ENCODE measurements around the gene TUBA4A.

TUBA4A gene

DNA sequence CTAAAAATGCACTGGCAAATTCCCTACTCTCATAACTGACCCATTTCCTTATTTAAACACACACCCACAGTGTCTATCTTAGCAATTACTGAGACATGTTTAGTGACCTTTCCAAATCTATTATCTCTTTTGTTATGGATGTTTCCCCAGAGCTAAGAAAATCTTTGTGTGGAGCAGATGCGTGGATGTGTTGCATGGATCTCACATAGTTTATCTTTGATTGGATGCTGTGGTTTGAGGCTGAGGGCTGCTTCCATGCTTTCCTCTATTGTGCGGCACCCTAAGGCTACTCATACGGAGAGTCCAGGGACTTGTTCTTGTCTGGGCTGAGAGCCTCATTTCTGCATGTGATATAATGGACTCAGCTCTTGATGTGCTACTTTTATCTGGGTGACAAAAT, 19.4 kb downstream of the TUBA4A start:
- DNase-seq (ENCODE audit: low spot score) = no peak

DNA sequence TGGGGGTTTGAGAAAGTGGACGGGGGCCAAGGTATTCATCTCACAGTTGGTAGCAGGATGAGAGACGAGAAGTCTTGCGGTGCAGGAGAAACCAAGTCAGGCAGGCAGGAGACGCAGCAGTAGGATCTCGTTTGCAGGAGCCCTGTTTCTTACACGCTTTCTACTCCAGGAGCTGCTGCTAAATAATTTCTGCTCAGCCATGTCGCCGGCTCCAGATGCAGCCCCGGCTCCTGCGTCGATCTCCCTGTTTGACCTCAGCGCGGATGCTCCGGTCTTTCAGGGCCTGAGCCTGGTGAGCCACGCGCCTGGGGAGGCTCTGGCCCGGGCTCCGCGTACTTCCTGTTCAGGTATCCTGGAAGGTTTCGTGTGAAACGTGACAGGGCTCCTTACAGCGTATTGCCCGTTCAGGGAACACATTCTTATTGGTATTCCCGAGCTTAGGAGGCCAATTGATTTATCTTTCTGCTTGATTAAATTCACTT, 23.6 kb downstream of the TUBA4A start:
- no peak for DNase-seq (ENCODE audit: low spot score)

DNA sequence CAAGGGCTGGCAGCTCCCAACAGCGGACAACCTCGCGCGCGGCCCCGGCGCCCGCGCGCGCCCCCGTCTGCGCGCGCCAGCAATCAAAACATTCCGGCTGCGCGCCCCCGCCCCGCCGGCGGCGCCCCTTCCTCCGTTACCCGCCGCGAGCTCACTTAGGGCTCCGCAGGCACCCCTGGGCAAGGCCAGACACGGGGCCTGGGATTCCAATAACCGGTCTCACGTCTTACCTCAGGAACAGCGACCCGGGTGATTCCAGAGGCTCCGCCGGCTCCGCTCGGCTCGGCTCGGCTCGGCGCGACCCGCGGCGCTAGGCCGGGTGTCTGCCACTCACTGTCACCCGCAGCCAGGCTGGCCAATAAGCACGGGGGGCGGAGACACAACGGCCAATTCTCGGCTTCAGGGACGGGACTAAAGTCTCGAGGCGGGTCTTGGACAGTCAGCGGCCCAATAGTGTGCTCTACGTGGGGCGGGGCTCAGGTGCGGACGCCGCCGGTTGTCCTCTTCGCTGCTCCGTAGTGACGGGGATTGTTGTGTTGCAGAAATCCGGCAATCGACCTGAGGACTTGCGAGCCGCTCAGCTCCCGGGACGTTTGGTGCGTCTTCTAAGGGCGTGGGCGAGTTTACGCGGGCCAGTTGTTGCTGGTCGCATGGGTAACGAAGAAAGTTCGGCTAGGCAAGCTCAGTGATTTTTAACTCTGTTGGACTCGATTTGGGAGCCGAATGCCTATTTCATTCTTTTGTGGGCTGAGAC, 24.2 kb downstream of the TUBA4A start, which contains the start of the genes ANKZF1 and ATG9A:
ANKZF1 (plus strand) TSS at position 502 of the 754 bp plus-strand sequence. CDS start 452 bp downstream, outside the sequence.
ATG9A (minus strand) TSS at position 332 of the 754 bp plus-strand sequence. CDS start 1,612 bp downstream, outside the sequence.
- DNase-seq (ENCODE audit: low spot score) = peak; percentile 99

DNA sequence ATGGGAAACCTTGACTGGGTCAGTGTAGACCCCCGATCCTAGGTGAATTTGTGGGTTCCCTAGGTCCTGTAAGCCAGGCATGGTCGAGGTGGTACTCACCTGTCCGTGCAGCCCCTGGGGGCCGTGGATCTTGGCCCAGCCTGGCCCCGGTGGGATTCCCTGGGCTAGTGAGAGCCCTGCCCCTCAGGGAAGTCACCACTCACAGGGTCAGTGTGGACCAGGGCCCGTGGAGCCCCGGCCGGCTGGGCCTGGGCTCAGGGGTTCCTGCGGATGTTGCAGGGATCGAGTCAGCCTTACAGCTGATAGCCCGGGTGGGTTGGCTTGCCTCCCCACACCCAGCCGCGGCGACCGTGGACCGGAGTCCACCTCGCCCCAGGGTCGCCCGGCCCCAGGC, 24.8 kb downstream of the TUBA4A start:
- no peak for DNase-seq (ENCODE audit: low spot score)

DNA sequence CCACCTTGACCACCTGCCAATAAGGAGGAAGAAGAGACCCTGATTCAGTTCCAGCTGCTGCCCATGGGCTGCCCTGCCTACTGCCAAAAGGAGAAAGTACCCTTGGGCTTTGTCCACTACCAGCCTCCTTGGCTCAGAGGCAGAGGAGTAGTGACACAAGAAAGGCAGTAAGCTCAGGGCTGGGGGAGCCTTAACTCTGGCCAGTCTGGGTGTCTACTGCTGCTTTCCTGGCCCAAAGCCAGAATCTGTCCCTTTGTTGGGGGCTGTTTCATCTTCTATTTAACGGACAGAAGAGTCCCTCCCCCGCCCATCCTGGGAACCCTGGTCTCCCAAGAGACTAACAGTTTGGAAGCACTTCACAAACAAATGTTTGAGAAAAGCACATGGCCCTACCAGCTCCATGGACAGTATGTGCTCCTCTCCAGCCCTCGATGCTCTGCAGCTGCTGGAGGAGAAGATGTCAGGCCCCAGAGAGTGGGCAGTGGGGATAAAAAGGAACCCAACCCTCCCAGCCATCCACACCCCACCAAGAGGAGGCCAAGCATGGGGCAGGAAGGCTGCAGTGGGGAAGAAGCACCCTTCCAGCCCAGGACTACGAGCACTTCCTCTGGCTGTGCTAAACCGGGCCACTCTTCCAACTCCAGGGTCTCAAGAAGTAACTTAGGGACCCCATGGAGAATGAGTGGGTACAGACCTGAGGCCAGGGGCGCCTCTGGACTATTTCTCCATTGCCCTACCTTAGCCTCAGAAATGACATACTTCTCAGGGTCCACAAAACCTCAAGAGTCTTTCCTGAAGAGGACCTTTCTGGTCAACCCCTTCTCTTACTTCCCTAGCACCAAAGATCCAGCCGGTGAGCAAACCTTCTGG, 25.4 kb downstream of the TUBA4A start:
- no peak for DNase-seq (ENCODE audit: low spot score)

DNA sequence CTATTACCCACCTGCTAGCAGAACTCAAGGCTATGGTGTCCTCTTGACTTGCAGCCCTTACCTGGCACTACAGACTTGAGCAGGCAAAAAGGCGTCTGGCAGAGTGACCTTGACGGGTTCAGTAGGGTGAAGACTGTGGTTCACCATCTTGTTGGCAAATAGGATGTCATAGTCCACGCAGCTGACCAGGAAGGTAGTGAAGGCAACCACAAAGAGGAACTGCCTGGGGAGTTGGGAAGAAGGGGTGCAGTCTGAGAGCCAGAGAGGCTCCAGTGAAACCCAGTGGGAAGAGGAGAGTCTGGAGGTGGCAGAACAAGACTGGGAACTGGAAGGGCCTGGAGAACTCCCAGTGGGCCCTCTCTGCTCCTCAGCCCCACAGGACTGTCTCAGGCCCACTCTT, 28.4 kb downstream of the TUBA4A start:
- DNase-seq (ENCODE audit: low spot score) = no peak

DNA sequence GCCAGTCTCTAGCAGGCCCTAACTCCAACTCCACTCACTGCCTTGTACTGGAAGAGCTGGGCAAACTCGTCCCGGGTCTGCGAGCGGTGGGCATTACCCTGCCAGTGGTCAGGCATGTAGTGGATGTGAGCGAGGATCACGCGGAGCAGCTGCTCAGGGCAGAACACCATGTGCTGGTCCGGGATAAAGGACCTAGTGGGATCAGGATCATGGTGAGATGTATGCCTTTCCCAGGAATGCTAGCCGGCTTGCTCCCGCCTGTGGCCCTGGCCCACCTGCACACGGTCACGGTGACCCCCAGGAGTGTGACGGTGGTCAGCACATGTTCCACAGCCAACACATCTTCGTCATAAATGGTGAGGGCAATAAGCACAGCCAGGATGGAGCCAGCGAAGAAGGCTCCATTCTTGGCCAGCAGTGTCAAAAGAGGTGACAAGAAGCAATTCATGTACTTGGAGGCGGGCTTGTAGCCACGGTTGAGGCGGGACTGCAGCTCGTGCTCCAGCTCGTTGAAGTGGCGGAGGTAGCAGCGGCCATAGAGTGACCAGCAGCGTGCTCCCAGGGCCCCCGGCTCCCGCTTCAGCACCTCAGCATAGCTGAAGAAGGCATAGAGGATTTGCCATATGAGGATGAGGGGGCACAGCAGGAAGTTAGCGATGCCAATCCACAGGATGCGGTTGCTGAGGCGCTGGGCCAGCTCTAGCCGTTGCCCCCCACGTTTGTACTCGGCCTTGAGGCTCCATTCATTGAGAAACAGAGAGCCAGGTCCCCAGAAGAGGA, 29.7 kb downstream of the TUBA4A start:
- no peak for DNase-seq (ENCODE audit: low spot score)

DNA sequence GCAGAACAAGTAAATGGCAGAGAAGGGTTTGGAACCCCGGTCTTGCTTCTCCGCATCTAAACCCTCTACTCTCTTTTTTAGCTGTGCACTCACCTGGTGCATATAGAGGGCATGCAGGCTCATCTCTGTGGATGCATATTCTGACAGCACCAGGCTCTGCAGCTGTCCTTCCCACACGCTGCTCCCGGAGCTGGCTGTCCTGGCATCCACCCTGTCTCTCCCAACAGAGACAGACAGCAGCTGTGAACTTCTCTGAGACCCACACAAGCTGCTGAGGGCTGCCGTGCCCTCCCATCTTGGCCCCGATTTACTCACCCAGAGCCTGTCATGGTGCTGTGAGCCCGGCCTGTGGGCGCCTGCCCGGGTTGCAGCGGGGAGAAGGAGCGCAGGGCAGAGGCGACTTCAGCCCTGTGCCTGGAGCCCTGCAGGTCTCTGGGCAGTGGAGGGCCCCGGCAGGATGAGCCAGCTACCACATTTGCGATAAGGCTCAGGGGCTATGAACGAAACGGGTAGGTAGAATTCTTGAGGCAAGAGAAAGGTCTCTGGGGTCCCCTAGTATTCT, 31.7 kb downstream of the TUBA4A start:
- DNase-seq (ENCODE audit: low spot score) = no peak

DNA sequence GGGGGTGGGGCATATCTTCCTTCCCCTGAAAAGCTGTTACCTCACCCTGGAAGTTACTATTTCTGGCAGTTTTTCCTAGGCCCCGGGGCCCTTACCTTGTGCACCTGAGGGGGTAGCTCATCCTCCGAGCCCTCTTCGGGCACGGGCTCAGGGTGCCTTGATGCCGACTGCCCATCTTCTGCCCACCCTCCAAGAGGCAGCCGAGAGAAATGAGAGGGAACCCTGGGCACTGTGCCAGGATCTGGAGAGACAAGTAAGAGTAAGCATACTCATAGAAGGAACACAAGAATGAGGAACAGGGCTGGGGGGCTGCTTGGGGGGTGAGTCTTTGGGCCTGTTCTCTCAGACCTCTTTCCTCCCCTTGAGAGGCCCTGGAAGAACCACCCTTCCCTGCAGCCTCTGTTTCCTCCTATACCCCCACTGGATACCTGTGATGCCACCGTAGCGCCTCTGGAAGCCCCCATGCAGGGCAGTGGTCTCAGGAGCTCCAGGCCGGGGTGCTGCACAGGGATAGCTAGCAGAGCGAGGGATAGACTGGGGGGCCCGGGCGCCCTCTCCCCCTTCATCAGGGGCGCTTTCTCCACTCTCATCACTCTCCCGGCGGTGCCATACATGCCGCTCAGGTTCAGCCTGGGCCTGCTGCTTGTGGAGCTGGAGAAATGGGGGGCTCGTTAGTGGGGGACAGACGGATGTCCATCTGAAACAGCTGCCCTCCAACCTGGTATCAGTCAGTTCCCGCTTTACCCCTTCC, 32.9 kb downstream of the TUBA4A start:
- no peak for DNase-seq (ENCODE audit: low spot score)

DNA sequence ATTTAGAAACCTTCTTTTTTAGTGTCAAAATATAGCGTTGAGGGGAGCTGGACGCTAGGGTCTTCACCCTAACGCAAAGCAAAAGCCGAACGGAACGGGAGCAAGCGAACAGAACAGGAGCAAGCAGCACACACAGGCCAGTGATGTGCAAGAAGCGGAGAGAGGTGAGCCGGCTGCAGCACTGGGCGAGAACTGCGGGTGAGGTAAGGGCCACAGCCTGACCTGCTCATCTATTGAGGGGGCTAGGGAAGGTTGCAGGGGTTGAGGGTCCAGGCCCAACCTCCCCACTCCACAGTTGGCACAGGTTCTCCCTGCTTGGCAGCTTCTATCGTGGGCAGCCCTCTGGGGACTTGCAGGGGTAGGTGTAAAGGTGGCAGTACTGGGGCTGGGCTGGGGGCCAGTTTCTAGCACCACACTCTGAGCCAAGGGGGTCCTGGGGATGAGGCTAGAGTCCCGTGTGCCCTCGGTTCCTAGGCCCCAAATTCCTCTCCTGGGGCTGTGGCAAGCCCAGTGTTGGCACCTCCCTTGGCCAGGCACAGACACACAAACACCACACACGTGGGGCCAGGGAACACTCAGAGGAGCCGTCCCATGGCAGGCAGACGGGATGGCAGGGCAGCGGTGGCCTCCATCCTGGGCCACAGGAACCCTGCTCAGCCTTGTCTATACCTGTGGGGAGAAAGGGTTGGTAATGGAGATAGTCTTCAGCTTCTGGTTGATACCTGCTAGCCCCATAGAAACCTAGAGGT, 33.8 kb downstream of the TUBA4A start:
- DNase-seq (ENCODE audit: low spot score) = no peak

DNA sequence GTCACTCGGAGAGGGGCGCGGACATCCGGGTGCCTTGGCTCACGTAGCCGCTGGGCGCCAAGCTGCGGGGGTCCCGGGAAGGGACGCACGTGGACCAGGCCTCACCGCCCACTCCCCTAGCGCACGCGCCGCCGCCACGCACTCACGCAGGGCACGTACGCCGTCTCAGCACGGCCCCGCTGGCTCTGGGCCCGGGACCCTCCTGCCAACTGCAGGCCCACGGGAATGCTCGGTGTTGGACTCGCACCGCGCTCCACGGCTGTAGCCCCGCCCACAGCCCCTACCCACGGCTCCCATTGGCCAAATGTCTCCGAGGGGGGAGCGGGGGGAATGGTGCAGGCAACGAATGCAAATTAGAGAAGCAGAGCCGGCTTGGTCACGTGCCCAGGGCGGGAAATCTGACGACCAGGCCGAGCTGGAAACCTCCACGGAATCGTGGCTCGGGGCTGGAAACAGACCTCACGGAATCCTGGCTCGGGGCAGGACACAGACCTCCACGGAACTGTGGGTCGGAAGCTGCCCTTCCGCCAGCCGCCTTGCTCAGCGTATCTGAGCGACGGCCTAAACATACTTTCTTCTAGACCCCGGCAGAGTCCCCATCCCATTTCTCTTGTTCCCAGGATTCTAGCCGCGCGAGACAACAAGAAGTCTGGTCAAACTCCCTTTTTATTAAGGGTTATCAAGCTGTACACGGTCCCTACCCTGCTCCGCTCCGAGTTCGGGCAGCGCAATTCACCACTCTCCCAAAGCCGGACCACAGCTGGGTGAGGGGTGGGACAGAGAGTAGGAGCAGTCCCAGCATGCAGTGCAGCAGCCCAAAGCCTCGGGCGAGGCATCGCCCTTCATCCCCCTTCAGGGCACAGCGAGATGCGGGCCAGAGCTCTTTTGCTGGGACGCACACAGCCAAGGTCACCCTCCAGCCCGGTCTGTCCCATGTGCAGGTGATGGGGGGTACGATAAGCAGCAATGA, 34.7 kb downstream of the TUBA4A start, which contains the start of gene ABCB6:
ABCB6 (minus strand) TSS at position 227 of the 970 bp plus-strand sequence. CDS start 285 bp downstream, outside the sequence.
- peak; percentile 96 for DNase-seq (ENCODE audit: low spot score)

DNA sequence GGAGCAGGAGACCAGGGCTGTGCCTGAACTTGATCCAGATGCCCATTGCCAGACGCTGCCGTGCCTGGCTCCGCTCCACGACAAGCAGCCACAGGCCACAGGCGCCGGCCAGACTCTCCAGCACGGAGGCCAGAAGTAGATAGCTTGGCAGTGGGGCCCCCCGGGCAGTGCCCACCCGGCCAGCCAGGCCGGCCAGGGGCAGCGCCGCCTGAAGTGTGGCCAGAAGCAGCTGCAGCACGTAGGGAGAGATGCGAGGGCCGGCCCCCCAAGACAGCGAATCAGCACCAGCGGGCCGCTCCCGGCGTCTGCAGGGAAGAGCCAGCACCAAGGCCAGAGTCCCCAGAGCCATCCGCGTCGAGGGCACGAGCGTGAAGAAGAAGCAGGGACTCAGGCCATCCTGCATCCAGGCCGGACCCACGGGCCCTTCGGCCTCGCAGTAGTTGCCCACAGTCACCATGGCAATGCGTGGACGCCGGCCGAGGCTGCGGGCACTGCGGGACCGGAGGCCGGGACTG, 35.4 kb downstream of the TUBA4A start:
- peak; percentile 55 for DNase-seq (ENCODE audit: low spot score)

DNA sequence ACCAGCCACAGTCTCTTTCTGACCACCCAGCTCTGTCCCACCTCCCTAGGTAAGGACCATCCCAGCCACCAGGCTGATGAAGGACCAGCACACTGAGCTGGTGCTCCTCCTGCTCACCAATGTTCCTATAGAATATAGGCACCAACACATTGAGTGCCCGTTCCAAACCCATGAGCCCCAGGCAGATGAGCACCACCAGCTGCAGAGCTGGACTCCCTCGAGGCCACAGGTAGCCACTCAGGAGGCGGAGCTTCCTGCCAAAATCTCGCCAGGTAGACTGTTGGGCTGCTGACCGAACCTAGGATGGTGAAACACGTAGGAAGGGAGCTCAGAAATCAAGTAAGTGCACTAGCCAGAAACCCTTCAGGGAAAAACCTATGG, 37.2 kb downstream of the TUBA4A start:
- no peak for DNase-seq (ENCODE audit: low spot score)

DNA sequence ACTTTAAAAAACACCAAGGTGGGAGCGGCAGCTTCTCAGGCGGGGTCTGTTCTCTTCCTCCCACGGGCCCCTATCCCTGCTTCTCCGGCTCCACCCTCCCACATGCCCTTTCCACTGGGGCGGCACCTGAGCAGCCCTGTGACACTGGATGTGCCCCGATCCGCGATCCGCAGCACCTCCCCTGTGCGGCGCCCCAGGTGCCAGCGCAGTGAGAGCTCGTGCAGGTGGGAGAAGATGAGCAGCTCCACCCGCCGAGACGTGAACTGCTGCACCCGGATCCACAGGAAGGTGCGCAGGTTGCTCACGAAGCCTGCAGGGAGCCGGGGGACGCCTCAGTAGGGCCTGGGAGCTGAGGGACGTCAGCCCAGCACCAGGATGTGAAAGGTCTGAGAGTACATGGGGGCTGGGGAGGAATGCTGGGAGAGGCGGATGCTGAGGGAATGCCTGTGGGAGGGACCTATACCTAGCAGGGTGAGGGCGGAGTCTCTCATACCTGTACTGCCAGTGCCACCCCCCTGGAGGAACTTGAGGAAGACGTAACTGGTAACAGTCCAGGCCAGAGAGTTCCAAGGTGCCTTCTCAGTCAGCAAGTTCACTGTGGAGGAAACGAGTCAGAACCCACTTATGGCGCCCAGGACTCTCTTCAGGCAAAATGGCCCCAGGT, 37.7 kb downstream of the TUBA4A start:
- no peak for DNase-seq (ENCODE audit: low spot score)

DNA sequence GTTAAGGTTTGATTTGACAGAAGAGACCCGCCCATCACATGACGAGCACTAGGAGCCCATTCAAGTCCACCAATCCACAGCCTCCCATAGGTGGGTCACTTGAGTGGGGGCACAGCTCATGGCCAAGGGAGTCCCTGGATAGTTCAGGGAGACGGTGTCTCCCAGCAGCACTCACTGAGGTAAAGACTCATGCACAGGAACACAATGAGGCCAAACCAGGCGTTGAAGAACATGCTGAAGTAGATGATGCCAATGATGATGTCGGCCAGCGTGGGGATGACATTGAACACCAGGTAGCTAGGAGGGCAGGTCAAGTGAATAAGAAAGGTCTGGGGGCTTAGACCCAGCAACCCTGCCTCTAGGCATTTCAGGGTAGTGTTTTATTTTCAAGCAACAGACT, 38.9 kb downstream of the TUBA4A start:
- DNase-seq (ENCODE audit: low spot score) = no peak

DNA sequence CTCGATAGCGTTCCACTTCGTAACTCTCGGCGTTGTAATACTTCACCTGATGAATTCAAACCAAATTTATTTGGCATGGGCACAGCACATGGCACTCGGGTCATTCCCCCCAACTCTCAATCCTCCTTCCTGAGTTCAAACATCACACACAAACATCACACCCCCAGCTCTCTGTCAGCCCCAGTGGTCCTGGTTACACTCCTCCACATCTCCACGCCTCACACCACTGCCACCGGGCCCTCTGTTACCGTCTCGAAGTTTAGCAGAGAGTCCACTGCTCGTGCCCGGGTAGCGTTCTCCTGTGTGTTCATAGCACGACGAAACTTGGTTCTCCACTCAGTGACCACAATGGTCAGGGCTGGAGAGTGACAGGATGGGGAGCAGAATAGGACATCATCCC, 39.6 kb downstream of the TUBA4A start:
- no peak for DNase-seq (ENCODE audit: low spot score)

DNA sequence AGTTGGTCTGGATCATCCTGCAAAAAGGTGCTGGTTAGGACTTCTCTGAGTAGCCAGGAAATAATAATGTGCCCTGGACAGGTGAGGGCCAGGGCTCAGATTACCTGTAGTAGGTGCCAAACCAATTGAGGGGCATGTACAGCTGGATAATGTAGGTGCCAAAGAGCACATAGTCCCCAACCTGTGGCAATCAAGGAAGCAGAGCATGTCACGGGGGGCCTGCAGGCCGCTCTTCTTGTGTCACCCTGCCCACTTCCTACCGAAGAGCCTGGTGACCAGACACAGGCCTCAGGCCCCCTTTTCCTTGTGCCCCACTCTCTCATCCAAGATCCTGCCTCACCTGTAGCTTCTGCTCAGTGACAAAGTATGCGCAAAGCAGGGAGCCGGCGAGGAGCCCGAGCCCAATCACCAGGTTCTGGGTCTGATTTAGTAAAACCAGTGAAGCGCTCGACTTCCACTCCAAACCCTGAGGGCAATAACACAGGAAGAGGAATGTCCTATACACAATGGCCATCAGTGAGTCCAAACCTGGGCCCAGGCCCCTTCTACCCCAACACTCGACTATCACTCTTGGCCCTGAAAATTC, 40.1 kb downstream of the TUBA4A start:
- DNase-seq (ENCODE audit: low spot score) = no peak

DNA sequence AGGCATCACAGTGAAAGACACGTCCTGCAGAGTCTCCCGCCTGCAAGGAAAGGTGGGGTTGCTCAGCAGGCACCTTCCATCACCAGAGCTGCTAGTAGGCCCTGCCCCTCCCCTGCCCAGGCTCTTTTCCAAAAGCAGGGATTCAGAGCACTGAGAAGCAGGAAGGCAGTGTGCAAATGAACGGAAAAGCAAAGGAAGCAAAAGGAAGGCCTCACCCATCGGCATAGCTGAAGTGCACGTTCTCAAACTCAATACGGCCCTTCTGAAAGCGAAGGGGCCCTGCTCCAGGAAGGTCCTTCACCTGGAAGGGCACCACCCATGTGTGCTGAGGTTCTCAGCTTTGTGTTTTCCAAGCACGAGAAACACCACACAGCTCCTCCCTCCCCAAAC, 40.7 kb downstream of the TUBA4A start:
- no peak for DNase-seq (ENCODE audit: low spot score)
